A673 (cell line): ENCODE measurements around the gene CBLB. TPM values are rescaled to one million over a fixed set of nuclear protein-coding genes. Genes with fewer than 3 reads are reported as not detected.

Experiments
- BruUV-seq: library from RNA; stranded (reverse); fragments of 400-500 nt; replicated peaks from 2 replicates; lab custom pipeline; 2021; lab: Mats Ljungman, UMichigan
- CTCF ChIA-PET: fragments of 300-600 bp; sonication (Branson Sonifier 250); formaldehyde crosslinking; loops from one replicate; lab custom pipeline; 2022; ENCODE audit warnings: antibody characterized with exemption; lab: Charles Lee
- POLR2A ChIA-PET: fragments of 300-600 bp; sonication (Branson Sonifier 250); formaldehyde crosslinking; loops from one replicate; lab custom pipeline; 2022; ENCODE audit warnings: antibody characterized with exemption; ENCODE audit not compliant: low non-redundant PET; lab: Charles Lee
- DNase-seq: peaks from one replicate; pipeline ENCODE4 v3.0.0-alpha.2; 2015; ENCODE audit warnings: low spot score
- H3K27ac ChIP-seq: fragments of 200-600 bp; sonication (generic); 2 replicates; pipeline ENCODE4 v1.5.1; 2016; ENCODE audit warnings: mixed run types, low read depth, mild to moderate bottlenecking, mixed read lengths, antibody characterized with exemption, low read length; ENCODE audit not compliant: poor library complexity, severe bottlenecking
- H3K27me3 ChIP-seq: fragments of 200-600 bp; sonication (generic); replicated peaks from 2 replicates; pipeline ENCODE4 v1.6.1; 2017; ENCODE audit warnings: mixed run types, low read depth, mild to moderate bottlenecking, mixed read lengths, antibody characterized with exemption, low read length; ENCODE audit not compliant: insufficient read depth, poor library complexity
- H3K36me3 ChIP-seq: fragments of 200-600 bp; sonication (generic); 2 replicates; pipeline ENCODE4 v1.6.1; 2016; ENCODE audit warnings: mixed run types, mild to moderate bottlenecking, mixed read lengths, antibody characterized with exemption, low read length; ENCODE audit not compliant: insufficient read depth, poor library complexity, severe bottlenecking
- H3K4me1 ChIP-seq: fragments of 200-600 bp; sonication (generic); 2 replicates; pipeline ENCODE4 v1.6.1; 2017; ENCODE audit warnings: mixed run types, mild to moderate bottlenecking, mixed read lengths, antibody characterized with exemption, low read length; ENCODE audit not compliant: insufficient read depth, poor library complexity, severe bottlenecking
- H3K4me3 ChIP-seq: fragments of 200-600 bp; sonication (generic); 2 replicates; pipeline ENCODE4 v1.5.1; 2016; ENCODE audit warnings: low read depth, mixed run types, mild to moderate bottlenecking, mixed read lengths, low read length; ENCODE audit not compliant: poor library complexity, severe bottlenecking
- H3K9me3 ChIP-seq: fragments of 200-600 bp; sonication (generic); 2 replicates; pipeline ENCODE4 v1.6.1; 2016; ENCODE audit warnings: mixed run types, low read depth, mild to moderate bottlenecking, mixed read lengths, antibody characterized with exemption, low read length; ENCODE audit not compliant: poor library complexity, severe bottlenecking
- EZH2 ChIP-seq: fragments of 200-600 bp; sonication (generic); IDR thresholded peaks from 2 replicates; pipeline ENCODE4 v1.6.1; 2017; ENCODE audit warnings: borderline replicate concordance, low read depth, mild to moderate bottlenecking, mixed read lengths, antibody characterized with exemption, low read length; ENCODE audit not compliant: poor library complexity, severe bottlenecking
- intact Hi-C: fragments of 100-400 bp; cut with micrococcal nuclease; formaldehyde crosslinking; loops from one replicate; pipeline ENCODE4 v1.10.0; 2022; ENCODE audit not compliant: unreplicated experiment
- total RNA-seq: library from RNA; stranded (reverse); gene quantifications from 2 replicates; pipeline ENCODE4 v1.2.3, GENCODE V29; 2021
- TF ChIP-seq, protein P1 (sequence below): fragments of 300-800, 200-600 bp; sonication (generic); conservative IDR thresholded peaks from 2 replicates; pipeline ENCODE4 v1.5.1; 2017; ENCODE audit warnings: low read depth, mild to moderate bottlenecking, antibody characterized with exemption, low read length, moderate library complexity, mixed read lengths

Gene CBLB
- total RNA-seq, 1 experiment from 2014 or later, result 23.3 TPM

DNA sequence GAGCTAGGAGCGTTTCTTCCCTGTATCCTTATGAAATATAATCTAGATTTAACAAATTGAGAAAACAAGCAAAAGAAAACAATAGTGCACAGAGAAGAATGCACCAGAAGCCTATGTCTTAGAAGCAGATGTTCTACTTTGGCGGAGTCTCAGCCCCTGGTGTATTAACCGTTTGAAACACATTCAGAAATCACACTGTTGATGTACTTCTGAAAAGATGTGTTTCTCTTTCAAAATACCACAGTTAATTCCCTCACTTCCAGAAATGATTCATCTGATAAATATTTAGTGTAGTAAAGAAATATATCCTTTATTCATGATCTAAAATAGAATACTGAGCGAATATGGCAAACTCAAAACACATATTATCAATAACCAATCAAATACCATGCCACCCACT lies 77.7 kb downstream of the CBLB start:
- ChIA-PET POLR2A (no interaction called here), CTCF (no interaction called here)
- H3K4me3 ChIP-seq, result no peak overlapping the region
- no peak overlapping the region for H3K27ac ChIP-seq
- no peak for TF ChIP-seq EZH2
- TF ChIP-seq, protein P1, sequence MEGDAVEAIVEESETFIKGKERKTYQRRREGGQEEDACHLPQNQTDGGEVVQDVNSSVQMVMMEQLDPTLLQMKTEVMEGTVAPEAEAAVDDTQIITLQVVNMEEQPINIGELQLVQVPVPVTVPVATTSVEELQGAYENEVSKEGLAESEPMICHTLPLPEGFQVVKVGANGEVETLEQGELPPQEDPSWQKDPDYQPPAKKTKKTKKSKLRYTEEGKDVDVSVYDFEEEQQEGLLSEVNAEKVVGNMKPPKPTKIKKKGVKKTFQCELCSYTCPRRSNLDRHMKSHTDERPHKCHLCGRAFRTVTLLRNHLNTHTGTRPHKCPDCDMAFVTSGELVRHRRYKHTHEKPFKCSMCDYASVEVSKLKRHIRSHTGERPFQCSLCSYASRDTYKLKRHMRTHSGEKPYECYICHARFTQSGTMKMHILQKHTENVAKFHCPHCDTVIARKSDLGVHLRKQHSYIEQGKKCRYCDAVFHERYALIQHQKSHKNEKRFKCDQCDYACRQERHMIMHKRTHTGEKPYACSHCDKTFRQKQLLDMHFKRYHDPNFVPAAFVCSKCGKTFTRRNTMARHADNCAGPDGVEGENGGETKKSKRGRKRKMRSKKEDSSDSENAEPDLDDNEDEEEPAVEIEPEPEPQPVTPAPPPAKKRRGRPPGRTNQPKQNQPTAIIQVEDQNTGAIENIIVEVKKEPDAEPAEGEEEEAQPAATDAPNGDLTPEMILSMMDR, result no peak
- H3K4me1 ChIP-seq, result peaks cover 19% of the 10 kb centered on the region
- H3K36me3 ChIP-seq, result no peaks in the 10 kb centered on the region
- H3K9me3 ChIP-seq, result peaks cover 3% of the 10 kb centered on the region
- H3K27me3 ChIP-seq, result no peaks in the 10 kb centered on the region
- DNase-seq, result no peak
- no TSS peak for BruUV-seq
- intact Hi-C loops, result no loop called here

DNA sequence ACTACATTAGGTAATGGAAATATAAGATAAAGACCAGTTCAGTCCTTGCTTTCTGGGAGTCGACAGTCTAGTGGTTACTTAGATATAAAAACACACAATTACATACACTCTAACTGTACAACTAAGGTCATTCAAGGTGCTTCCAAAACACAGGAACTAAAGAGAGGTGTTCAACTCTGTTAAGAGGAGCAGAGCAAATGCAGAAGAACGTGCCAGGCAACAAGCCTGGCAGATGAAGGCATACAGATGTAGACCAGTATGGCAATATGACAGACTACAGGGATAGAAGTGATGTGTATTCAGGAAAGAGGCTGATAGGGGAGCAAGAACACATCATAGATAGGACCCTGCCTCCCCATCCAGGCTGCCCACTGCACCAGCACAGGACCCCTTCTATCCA lies 78.3 kb downstream of the CBLB start:
- no peak for DNase-seq
- POLR2A ChIA-PET, result no interaction called here
- CTCF ChIA-PET, result no interaction called here
- TF ChIP-seq, protein P1, result no peak
- no peak for TF ChIP-seq EZH2
- peaks cover 19% of the 10 kb centered on the region for H3K4me1 ChIP-seq
- H3K27ac ChIP-seq, result no peak overlapping the region
- no peaks in the 10 kb centered on the region for H3K27me3 ChIP-seq
- H3K4me3 ChIP-seq, result no peak overlapping the region
- intact Hi-C loops, result no loop called here
- BruUV-seq, result no TSS peak
- no peaks in the 10 kb centered on the region for H3K9me3 ChIP-seq
- H3K36me3 ChIP-seq, result no peaks in the 10 kb centered on the region

DNA sequence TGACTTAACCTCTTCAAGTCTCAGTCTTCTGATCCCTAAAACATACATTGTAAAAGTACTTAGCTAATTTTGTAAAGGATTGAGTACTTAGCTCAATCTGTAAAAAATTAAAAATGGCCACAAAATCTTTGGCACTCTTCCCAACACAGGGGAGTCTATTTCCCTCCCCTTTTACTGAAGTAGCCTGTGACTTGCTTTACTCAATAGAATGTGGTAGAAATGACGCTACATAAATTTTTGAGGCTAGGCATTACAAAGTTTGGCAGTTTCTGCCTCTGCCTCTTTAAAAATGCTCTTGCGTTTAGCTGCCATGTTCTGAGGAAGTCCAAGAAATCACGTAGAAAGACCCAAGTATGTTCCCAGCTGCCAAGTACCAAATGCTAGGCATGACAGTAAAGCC lies 80.2 kb downstream of the CBLB start:
- no peaks in the 10 kb centered on the region for H3K27me3 ChIP-seq
- no peak for TF ChIP-seq EZH2
- TF ChIP-seq, protein P1, result no peak
- no peak overlapping the region for H3K4me3 ChIP-seq
- no peak overlapping the region for H3K27ac ChIP-seq
- CTCF ChIA-PET, result no interaction called here
- H3K36me3 ChIP-seq, result no peaks in the 10 kb centered on the region
- no peaks in the 10 kb centered on the region for H3K9me3 ChIP-seq
- BruUV-seq, result no TSS peak
- intact Hi-C loops, result no loop called here
- H3K4me1 ChIP-seq, result peaks cover 19% of the 10 kb centered on the region
- no peak for DNase-seq
- POLR2A ChIA-PET, result no interaction called here
